GM12873 (cell line): ENCODE data around the gene CENPA.

Experiments used
- TF ChIP-seq, protein P1 (sequence below): IDR thresholded peaks from 2 replicates; pipeline ENCODE4 v1.5.1; 2012; ENCODE audit warnings: low read depth, mild to moderate bottlenecking, moderate library complexity, low read length, control low read depth; ENCODE audit not compliant: insufficient read depth; ENCODE audit errors: missing control alignments

Gene CENPA

GRCh38 chr2:26765475-26766200 is 20.2 kb upstream of the CENPA start:
- TF ChIP-seq, protein P1, sequence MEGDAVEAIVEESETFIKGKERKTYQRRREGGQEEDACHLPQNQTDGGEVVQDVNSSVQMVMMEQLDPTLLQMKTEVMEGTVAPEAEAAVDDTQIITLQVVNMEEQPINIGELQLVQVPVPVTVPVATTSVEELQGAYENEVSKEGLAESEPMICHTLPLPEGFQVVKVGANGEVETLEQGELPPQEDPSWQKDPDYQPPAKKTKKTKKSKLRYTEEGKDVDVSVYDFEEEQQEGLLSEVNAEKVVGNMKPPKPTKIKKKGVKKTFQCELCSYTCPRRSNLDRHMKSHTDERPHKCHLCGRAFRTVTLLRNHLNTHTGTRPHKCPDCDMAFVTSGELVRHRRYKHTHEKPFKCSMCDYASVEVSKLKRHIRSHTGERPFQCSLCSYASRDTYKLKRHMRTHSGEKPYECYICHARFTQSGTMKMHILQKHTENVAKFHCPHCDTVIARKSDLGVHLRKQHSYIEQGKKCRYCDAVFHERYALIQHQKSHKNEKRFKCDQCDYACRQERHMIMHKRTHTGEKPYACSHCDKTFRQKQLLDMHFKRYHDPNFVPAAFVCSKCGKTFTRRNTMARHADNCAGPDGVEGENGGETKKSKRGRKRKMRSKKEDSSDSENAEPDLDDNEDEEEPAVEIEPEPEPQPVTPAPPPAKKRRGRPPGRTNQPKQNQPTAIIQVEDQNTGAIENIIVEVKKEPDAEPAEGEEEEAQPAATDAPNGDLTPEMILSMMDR: no peak

DNA sequence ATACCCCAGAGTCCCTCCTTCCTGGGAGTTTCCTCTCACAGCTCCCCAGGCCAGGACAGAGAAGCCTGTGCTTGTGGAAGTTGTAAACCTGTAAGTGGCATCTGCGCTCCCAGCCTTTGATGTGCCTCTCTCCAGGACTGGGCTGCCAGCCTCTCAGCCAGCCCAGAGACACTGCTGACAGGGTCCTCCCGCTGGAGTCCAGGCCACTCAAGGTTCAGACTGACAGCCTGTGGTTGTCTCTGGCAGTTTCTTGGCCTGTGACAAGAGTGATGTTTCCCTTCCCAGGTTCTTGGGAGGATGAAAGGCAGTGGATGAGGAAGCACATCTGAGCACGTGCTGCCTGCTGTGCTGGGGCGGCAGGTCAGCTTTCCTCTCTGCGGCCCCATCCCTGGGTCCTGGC is 18.7 kb upstream of the CENPA start:
- TF ChIP-seq, protein P1: no peak

DNA sequence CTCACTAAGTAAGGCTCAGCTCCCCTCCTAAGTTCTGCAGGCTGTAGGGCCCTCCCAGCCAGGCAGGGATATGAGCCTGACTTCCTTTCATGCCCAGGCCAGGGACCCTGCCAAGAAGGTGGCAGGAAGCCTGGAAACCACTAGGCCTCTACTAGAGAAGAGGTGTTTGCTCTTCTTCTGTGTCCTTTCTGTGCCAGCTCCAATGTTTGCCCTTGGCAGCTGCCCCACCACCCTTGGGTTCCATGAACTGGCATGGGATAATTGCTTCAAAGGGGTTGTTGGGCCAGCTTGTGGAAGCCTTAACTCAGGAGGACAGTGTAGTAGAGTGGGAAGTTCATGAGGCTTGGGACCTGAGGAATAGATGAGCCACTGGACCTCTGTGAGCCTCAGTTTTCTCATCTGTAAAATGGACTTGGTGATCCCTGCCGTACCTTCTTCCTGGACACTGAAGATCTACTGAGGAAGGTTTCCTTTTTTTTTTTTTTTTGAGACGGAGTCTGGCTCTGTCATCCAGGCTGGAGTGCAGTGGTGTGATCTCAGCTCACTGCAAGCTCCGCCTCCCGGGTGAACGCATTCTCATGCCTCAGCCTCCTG is 17.9 kb upstream of the CENPA start:
- TF ChIP-seq, protein P1: no peak

DNA sequence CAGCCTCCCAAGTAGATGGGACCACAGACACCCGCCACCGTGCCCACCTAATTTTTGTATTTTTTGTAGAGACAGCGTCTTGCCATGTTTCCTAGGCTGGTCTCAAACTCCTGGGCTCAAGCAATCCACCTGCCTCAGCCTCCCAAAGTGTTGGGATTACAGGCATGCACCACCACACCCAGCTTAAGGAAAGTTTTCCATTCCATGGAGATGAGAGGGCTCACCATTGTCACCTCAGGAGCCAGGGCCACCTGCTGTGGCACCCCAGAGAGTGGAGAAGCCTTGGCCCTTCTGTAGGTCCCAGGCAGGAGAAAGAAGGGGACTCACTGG is 17.1 kb upstream of the CENPA start:
- TF ChIP-seq, protein P1: no peak

- TF ChIP-seq, protein P1: no peak
These were observed 16.6 kb upstream of the CENPA start for GRCh38 chr2:26769089-26769761.

- TF ChIP-seq, protein P1: peak; percentile 62
These were observed 14.8 kb upstream of the CENPA start for GRCh38 chr2:26770986-26771586.
